Left hindlimb (tissue), 1 donor: ENCODE results near the gene USPL1.
"Not testable (repeated sequence)": the region's sequence is repeated elsewhere in the genome, so short reads cannot be mapped to it uniquely, and the experiment has no call there.

Experiments used
- DNase-seq: peaks from one replicate; pipeline ENCODE4 v3.0.0-alpha.2; 2018

Gene USPL1

GRCh38 chr13:30617315-30618185 is at the start of gene USPL1:
Gene USPL1 (plus strand): TSS chr13:30617920. CDS start chr13:30621141, 3,221 bp downstream.
- DNase-seq: peak; percentile 100

DNA sequence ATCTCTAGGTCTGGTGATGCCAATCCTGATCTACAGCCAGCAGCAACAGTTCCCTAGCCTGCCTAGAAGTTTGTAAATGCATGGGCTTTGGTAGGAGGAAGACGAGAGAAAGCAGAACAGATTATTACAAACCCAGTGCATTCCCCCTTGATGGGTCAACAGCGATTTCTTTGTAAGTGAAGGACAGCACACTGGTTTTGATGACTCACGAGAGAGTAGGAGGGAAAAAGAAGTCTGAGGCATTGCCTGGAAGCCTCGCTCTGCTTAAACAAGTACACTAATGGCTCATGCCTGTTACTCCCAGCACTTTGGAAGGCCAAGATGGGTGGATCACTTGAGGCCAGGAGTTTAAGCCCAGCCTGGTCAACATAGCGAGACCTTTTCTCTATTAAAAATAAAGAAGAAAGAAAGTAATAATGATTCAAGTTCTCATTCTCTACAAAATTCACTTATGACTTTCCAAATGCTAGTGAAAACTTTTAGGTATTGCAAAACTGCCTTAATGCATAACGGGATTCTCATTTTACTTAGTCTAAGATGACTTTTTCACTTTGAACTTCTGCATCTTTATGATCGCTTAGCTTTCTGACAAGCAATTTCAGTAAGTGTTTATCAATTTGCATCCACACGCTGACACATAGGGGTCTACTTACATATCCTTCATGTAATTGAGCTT is 47.7 kb upstream of the USPL1 start:
- peak; percentile 27 for DNase-seq

DNA sequence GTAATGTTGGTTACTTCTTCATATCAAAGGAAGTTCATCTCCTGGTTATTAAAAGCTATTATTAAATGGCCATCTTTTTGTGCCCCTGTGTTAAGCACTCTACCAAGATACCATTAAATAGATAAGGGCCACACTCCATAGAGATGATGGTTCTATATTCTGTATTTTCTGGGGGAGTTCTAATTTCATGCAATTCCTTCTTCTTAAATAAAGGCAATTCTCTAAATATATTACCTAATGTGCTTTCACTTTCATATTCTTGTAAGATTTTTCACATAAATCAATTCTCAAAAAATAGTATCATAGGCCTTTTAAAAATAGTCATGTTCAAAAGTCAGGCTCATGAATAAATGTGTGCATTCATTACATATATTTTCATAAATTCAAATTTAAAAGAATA is 47.0 kb upstream of the USPL1 start:
- no peak for DNase-seq

GRCh38 chr13:30572859-30573275 is 44.9 kb upstream of the USPL1 start:
- DNase-seq: no peak

- no peak for DNase-seq
These were observed 41.2 kb upstream of the USPL1 start for GRCh38 chr13:30576528-30576927.

DNA sequence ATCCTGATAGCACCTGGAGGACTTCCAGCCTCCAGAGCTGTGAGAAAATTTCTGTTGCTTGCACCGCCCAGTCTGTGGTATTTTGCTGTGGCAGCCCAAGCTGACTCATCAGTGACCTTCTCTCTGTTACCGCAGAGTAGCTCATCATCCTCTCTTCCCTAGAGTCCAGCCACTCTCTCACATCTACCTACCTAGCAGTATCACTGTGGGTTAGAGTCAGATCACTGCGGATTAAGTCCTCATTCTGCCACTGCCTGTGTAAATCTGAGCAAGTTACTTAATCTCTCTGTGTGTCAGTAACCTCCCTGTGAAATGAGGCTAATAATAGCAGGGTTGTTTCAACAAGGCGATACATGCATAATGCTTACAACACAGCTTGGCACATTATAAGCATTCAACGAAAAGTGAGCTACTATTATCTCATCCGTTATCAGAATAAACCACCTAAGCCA is 40.3 kb upstream of the USPL1 start:
- no peak for DNase-seq

GRCh38 chr13:30580852-30581502 is 36.7 kb upstream of the USPL1 start:
- DNase-seq: no peak

- no peak for DNase-seq
These were observed 36.1 kb upstream of the USPL1 start for GRCh38 chr13:30581582-30581981.

GRCh38 chr13:30584051-30584731 is 33.5 kb upstream of the USPL1 start:
- no peak for DNase-seq

GRCh38 chr13:30585748-30586262 is 31.9 kb upstream of the USPL1 start:
- no peak for DNase-seq

GRCh38 chr13:30587231-30587630 is 30.5 kb upstream of the USPL1 start:
- no peak for DNase-seq

DNA sequence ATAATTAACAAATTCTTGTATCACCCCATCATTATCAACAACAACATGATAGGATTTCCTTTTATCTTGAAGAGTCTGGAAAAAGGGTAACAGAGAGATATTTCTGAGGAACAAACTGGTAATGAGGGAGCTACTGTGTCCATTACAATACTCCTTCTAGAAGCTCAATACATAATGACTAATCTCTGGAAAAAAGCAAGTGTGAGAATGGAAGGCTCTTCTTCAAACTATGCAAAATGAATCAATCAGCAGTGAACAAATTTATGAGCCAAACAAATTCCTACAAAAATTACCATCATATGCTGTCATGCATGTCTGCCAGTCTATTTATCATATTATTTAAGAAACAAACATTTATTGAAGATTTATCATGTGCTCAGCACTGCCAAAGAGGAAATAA is 30.0 kb upstream of the USPL1 start:
- DNase-seq: no peak

GRCh38 chr13:30593001-30593400 is 24.7 kb upstream of the USPL1 start:
- DNase-seq: no peak

DNA sequence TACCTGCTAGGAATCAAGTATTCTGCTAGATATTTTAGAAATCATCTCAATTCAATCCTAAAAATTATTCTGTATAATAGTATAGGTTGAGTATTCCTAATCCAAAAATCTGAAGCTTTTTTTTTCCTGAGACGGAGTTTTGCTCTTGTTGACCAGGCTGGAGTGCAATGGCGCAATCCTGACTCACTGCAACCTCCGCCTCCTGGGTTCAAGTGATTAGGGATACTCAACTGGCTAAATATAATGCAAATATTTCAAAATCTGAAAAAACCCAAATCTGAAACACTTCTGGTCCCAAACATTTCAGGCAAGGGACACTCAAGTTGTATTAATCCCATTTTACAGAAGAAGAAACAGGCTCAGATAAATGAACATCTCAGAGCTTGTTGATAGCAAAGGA is 17.2 kb upstream of the USPL1 start:
- no peak for DNase-seq

DNA sequence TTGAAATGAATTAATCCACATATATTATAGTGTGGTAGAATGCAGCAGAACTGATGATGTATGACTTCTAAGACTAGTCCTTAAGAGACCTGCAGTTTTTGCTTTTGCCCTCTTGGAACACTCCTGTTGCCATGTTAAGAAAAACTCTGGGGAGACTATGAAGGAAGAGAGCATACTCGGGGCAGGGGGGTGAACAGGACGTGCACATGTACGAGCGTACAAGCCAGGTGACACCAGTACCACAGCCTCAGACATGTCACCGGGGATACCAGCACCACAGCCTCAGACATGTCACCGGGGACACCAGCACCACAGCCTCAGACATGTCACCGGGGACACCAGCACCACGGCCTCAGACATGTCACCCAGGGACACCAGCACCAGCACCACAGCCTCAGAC is 15.9 kb upstream of the USPL1 start:
- no peak for DNase-seq

GRCh38 chr13:30605052-30605451 is 12.7 kb upstream of the USPL1 start:
- DNase-seq: no peak

GRCh38 chr13:30607186-30607585 is 10.5 kb upstream of the USPL1 start:
- not testable (repeated sequence) for DNase-seq

- no peak for DNase-seq
These were observed 9.8 kb upstream of the USPL1 start for GRCh38 chr13:30607908-30608307.

GRCh38 chr13:30608364-30608763 is 9.4 kb upstream of the USPL1 start:
- DNase-seq: peak; percentile 39

DNA sequence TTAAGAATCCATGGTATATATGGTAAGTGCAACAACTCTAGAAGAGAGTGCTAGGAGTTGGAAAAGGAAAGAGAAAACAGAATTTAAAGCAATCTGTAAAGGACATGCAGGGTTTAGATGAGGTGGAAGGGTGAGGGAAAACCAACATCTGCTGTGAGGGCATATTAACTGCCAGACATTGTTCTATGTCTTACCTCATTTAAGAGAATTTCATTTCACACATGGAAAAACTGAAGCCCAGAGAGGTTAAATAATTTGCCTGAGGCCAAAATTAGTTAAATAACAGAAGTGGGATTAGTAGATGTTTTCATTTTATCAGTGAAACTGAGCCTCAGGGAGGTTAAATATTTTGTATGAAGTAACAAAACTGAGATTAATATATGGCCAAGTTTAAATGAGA is 7.4 kb upstream of the USPL1 start:
- no peak for DNase-seq

- no peak for DNase-seq
These were observed 2.2 kb upstream of the USPL1 start for GRCh38 chr13:30615481-30615865.

DNA sequence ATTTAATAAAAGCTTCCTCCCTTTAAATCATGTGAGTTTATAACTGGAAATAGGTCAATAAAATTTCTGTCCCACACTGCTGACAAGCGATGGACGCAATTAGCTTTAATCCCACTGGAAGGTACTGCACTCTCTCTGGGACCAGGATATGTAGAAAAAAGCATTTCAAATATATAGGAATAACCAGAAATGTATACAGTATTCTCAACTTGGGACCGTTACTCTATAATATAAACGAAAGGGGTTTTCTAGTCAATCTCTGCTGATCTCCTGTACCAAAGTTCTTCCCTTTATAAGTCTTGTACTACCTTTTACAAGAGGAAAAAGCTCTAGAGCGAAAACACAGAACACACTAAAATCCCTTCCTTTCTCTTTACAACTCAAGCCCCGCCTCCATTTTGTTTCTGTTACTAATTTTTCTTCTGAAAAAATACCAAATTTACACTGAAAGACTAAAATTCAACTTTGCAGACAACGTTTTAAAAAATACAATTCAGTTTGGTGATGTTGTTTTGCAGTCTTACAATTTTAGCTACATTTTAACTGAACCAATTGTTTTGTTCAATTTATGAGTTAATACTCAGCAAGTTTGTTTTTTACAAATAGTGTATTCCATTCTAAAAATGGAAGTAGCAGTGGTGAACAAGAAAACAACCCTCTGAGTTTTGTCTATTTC is 1.7 kb upstream of the USPL1 start:
- DNase-seq: no peak
